HUDEP-2 (cell line): ENCODE data around the gene KLF4.

Source experiments
- DNase-seq, 76 experiments: peaks; one replicate each; lab custom pipeline; 2025; ENCODE audit not compliant: unreplicated experiment in 76 of 76; lab: John Stamatoyannopoulos, UW

The KLF4 gene

GRCh38 chr9:107488375-107489143 is 1.0 kb downstream of the KLF4 start:
- DNase-seq = peak in 3 of 76 experiments; percentile 12 to 28 (median 21)

DNA sequence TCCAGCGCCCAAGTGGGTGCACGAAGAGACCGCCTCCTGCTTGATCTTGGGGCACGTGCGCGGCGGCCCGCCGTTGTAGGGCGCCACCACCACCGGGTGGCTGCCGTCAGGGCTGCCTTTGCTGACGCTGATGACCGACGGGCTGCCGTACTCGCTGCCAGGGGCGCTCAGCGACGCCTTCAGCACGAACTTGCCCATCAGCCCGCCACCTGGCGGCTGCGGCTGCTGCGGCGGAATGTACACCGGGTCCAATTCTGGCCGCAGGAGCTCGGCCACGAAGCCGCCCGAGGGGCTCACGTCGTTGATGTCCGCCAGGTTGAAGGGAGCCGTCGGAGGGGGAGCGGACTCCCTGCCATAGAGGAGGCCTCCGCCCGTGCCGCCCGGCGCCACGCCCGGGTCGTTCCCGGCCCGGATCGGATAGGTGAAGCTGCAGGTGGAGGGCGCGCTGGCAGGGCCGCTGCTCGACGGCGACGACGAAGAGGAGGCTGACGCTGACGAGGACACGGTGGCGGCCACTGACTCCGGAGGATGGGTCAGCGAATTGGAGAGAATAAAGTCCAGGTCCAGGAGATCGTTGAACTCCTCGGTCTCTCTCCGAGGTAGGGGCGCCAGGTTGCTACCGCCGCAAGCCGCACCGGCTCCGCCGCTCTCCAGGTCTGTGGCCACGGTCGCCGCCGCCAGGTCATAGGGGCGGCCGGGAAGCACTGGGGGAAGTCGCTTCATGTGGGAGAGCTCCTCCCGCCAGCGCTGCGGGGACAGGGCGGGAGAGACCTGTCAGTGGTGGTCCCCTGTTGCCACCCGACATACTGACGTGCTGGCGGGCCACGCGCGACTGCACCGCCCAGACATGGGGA is 1.8 kb downstream of the KLF4 start:
- DNase-seq = peak in 29 of 76 experiments; percentile 2 to 43 (median 15)

DNA sequence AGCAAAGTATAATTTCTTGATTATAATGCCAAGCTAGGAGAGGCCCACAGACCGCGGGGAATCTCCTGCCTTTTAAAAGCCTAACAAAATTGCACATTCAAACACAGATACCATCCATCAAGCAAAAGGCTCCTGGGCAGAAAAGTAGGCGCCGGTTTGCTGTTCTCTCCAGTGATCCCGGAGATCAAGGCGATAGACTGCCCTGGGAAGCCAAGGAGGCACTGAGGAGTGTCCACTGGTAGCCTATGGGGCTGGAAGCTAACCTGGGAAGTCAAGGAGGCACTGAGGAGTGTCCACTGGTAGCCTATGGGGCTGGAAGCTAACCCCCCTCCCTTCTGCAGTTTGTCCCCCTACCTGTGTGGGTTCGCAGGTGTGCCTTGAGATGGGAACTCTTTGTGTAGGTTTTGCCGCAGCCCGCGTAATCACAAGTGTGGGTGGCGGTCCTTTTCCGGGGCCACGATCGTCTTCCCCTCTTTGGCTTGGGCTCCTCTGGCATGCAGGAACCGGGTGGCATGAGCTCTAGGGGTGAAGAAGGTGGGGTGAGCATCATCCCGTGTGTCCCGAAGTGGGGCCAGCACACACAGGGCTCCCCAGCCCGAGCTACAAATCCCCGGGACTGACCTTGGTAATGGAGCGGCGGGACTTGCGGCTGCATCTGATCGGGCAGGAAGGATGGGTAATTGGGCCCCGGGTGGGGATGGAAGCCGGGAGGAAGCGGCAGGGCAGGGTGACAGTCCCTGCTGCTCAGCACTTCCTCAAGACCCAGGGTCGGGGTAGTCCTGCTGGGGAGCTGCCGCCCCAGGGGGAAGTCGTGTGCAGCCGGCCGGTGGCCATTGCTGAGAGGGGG is 2.7 kb downstream of the KLF4 start:
- DNase-seq = no peak

DNA sequence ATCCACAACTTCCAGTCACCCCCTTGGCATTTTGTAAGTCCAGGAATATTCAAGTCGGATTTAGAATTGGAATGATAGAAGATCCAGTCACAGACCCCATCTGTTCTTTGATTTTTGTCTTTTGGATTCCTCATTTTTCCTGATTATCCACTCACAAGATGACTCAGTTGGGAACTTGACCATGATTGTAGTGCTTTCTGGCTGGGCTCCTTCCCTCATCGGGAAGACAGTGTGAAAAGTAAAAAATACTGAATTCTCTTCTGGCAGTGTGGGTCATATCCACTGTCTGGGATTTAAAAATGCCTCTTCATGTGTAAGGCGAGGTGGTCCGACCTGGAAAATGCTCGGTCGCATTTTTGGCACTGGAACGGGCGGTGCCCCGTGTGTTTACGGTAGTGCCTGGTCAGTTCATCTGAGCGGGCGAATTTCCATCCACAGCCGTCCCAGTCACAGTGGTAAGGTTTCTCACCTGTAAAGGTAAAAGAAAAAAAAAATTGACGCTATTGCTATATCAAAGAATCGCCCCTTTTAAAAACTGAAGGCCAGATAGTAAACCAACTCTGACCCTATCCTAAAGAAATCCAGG is 4.0 kb downstream of the KLF4 start:
- DNase-seq = no peak

- DNase-seq = peak in 17 of 76 experiments; percentile 0 to 40 (median 14)
These were observed 5.3 kb downstream of the KLF4 start for GRCh38 chr9:107484117-107484723.

- no peak for DNase-seq
These were observed 5.9 kb downstream of the KLF4 start for GRCh38 chr9:107483666-107484065.

DNA sequence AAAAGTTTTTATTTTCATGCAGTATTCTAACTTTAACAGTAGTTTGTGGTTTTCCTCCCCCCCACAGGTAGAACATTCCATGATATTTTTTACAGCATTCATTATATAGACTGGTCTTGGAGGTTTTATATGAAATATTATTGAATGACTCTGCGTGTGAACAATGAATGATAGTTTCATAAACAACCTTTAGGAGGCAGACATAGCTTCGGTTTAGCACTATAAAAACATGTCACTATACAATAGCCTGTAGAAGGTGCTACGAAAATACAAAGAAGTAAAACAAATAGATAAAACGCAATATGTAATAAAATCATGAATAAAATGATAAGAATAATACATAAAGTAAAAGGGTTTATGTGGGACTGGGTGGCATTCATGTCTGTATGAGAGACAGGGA is 8.5 kb downstream of the KLF4 start:
- no peak for DNase-seq

DNA sequence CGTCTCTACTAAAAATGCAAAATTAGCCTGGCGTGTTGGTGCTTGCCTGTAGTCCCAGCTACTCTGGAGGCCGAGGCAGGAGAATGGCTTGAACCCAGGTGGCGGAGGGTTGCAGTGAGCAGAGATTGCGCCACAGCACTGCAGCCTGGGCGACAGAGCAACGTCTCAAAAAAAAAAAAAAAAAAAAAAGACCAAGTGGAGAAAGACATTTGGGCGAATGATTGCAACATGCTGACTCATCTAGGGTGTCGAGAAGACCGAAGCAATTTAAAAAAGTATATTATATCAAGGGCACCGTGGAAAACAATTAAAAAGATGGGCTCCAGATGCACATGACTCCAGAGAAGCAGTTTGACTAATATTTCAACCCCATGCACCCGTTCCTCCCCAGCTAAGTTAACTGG is 9.2 kb downstream of the KLF4 start:
- DNase-seq = no peak

- no peak for DNase-seq
These were observed 10.8 kb downstream of the KLF4 start for GRCh38 chr9:107478805-107479204.

DNA sequence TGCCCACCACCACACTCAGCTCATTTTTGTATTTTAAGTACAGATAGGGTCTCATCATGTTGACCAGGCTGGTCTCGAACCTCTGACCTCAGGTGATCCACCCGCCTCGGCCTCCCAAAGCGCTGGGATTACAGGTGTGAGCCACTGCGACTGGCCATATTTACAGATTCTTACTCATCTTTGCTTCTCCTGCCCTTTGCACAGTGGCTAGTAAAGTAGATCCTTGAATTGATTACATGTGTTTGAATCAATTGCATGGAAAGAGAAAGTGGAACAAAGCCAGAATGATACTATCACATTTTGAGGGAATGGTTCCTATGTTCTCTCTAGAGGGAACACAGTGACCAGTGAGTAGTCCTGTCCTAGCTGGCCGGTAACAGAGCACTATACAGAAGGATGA is 15.4 kb downstream of the KLF4 start:
- no peak for DNase-seq

- no peak for DNase-seq
These were observed 16.8 kb downstream of the KLF4 start for GRCh38 chr9:107472581-107473340.

- no peak for DNase-seq
These were observed 18.0 kb downstream of the KLF4 start for GRCh38 chr9:107471552-107471951.

- DNase-seq = no peak
These were observed 22.2 kb downstream of the KLF4 start for GRCh38 chr9:107467416-107467815.

DNA sequence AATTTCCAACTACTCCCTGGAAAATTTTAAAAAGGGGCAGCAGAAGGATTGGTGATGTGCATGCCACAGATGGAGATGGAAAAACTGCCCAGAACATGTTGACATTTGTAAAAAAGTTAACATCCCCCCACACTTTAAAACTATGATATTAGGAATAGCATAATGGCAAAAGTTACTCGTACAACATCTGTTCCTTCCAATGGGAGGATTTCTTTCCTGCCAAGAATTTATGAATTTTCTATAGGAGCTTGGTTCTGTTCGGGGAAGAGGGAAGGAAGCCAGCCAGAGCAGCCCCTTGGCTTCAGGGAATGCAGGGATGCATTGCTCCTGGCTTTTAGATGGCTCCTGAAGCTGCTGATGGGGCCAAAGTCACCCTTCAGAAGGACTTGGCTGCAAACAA is 22.7 kb downstream of the KLF4 start:
- no peak for DNase-seq

DNA sequence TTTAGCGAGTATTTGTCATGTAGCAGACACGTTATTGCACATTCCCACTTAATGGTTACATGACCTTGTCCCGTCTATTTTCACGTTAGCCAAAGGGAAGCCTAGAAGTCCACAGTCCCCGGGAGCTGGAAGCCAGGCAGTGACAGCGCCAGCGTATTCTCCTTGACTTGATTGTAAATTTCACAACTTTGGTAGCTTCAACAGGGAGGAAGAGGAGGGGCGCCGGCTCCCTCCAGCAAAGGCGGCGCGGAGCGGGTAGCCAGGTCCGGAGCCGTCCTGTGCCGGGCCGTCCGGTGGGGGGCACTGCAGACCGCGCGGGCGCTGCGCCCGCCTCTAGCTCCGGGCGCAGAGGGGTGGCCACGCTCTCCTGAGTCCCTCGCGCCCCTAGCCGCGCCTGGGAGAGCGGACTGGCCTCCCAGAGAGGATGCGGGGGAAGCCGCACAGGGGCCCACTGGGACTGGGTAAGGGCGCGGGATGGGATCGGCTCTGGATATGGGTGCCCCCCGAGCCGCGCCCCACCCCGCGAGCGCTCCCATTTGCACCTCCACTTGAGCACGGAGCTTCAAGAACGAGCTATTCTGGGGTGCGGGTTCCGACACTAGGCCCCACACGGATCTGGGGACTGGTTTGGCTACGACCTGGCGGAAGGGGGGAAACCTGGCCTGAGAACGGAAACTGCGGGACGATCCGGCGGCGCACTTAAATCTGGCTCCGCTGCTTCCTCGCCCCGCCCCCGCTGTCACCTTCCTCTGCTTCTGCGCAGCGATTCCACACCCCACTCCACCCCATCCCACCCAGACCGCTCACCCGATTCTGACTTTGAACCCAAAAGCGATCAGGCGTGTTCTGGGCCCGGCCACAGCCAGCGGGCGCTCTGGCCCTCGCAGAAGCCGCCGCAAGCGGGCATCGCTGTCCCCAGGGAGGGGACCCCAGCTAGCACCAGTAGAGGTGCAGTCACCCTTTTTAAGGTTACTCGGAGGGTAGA is 23.8 kb downstream of the KLF4 start:
- DNase-seq = peak in 3 of 76 experiments; percentile 9 to 12 (median 10)

GRCh38 chr9:107464516-107464915 is 25.1 kb downstream of the KLF4 start:
- no peak for DNase-seq

DNA sequence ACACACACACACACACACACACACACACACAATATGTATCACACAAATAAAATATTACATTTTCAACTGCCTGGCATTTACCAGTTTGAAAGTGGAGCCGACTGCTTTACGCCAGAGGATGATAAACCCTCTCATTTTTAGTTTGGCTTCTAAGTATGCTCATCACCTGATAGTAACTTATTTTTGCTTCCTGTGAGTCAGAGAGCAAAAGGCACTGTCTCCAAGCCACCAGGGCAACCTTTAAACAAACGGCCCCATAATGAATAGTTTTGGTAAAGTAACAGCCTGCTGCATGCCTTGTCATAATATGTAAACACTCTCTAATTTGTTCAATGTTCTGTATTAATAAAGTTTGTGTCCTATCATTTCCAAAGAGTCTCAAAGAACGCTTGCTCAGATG is 26.9 kb downstream of the KLF4 start:
- DNase-seq = no peak
